Keratinocyte (primary cell): ENCODE results near the gene FGF1. TPM values are rescaled to one million over a fixed set of nuclear protein-coding genes. Genes with fewer than 3 reads are reported as not detected.

Experiments
- DNase-seq: peaks from one replicate; pipeline ENCODE4 v3.0.0-alpha.2; 2011; ENCODE audit warnings: low read depth, missing footprints, low spot score
- FAIRE-seq: peaks from 2 replicates; lab custom pipeline; 2011; peaks lifted over from hg19 to GRCh38; lab: Jason Lieb, UNC
- H2AFZ ChIP-seq: 2 replicates; pipeline ENCODE4 v1.6.0; 2012; ENCODE audit warnings: low read length, control low read depth, inconsistent platforms; ENCODE audit not compliant: control insufficient read depth
- H3K27ac ChIP-seq: 2 replicates; pipeline ENCODE4 v1.5.1; 2011; ENCODE audit warnings: low read length; ENCODE audit not compliant: control insufficient read depth, insufficient read depth
- H3K27me3 ChIP-seq: 3 replicates; pipeline ENCODE4 v1.6.0; 2011; ENCODE audit warnings: low read length; ENCODE audit not compliant: control insufficient read depth, insufficient read depth; ENCODE audit errors: extremely low read depth
- H3K36me3 ChIP-seq, 2 experiments: 2 replicates in 1 of 2; 3 replicates in 1 of 2; pipeline ENCODE4 v1.5.1; 2011; ENCODE audit warnings: low read length in 2 of 2, mild to moderate bottlenecking in 1 of 2; ENCODE audit not compliant: control insufficient read depth in 2 of 2, insufficient read depth in 2 of 2; ENCODE audit errors: extremely low read depth in 1 of 2
- H3K4me1 ChIP-seq: 3 replicates; pipeline ENCODE4 v1.5.1; 2011; ENCODE audit warnings: low read length; ENCODE audit not compliant: control insufficient read depth, insufficient read depth; ENCODE audit errors: extremely low read depth
- H3K4me2 ChIP-seq: 3 replicates; pipeline ENCODE4 v1.6.0; 2011; ENCODE audit warnings: low read depth, low read length; ENCODE audit not compliant: control insufficient read depth, insufficient read depth; ENCODE audit errors: extremely low read depth
- H3K4me3 ChIP-seq, 3 experiments: fragments of 200-600 bp in 1 of 3; sonication (generic) in 1 of 3; 2 replicates in 2 of 3; 3 replicates in 1 of 3; pipeline ENCODE4 v1.5.1; 2011 to 2016; ENCODE audit warnings: low read length in 3 of 3, mild to moderate bottlenecking in 3 of 3, control low read depth in 2 of 3, inconsistent platforms in 1 of 3, low read depth in 1 of 3, mixed read lengths in 1 of 3, mixed run types in 1 of 3, moderate library complexity in 1 of 3; ENCODE audit not compliant: control insufficient read depth in 2 of 3, insufficient read depth in 2 of 3; ENCODE audit errors: extremely low read depth in 1 of 3
- H3K79me2 ChIP-seq: 2 replicates; pipeline ENCODE4 v1.6.0; 2012; ENCODE audit warnings: low read length; ENCODE audit not compliant: control insufficient read depth, insufficient read depth
- H3K9ac ChIP-seq: 3 replicates; pipeline ENCODE4 v1.6.0; 2011; ENCODE audit warnings: low read length; ENCODE audit not compliant: control insufficient read depth, insufficient read depth; ENCODE audit errors: extremely low read depth
- H3K9me1 ChIP-seq: 3 replicates; pipeline ENCODE4 v1.6.0; 2011; ENCODE audit warnings: low read length; ENCODE audit not compliant: control insufficient read depth, insufficient read depth; ENCODE audit errors: extremely low read depth
- H3K9me3 ChIP-seq: 2 replicates; pipeline ENCODE4 v1.5.1; 2012; ENCODE audit warnings: low read depth, low read length; ENCODE audit not compliant: control insufficient read depth
- H4K20me1 ChIP-seq: 3 replicates; pipeline ENCODE4 v1.6.0; 2011; ENCODE audit warnings: low read length; ENCODE audit not compliant: control insufficient read depth, insufficient read depth; ENCODE audit errors: extremely low read depth
- CTCF ChIP-seq, 3 experiments: IDR thresholded peaks in 1 of 3; conservative IDR thresholded peaks in 1 of 3; optimal IDR thresholded peaks in 1 of 3; 2 replicates in 2 of 3; 3 replicates in 1 of 3; pipeline versions ENCODE3 to v1.5.1; 2011; ENCODE audit warnings: low read length in 3 of 3, mild to moderate bottlenecking in 3 of 3, moderate library complexity in 2 of 3, control low read depth in 1 of 3, inconsistent platforms in 1 of 3; ENCODE audit not compliant: insufficient read depth in 2 of 3; ENCODE audit errors: extremely low read depth in 1 of 3
- EZH2 ChIP-seq: IDR thresholded peaks from one replicate; pipeline ENCODE4 v1.6.1; 2012; ENCODE audit warnings: inconsistent platforms, mild to moderate bottlenecking, low read length, moderate library complexity
- dilution Hi-C: fragments of 300-500 bp; cut with MboI; formaldehyde crosslinking; loops from one replicate; pipeline ENCODE4 v1.7.0; 2020; ENCODE audit warnings: low sequenced_read_pairs; ENCODE audit not compliant: extremely low pct_ligation_motif_present
- polyA plus RNA-seq, 5 experiments: library from polyadenylated mRNA; depleted of rRNA in 3 of 5; stranded (reverse) in 3 of 5; stranded (forward) in 1 of 5; unstranded in 1 of 5; fragments of >200 nt; gene quantifications; 1 replicate in 1 of 5; 2 replicates in 3 of 5; 3 replicates in 1 of 5; pipeline versions ENCODE4 v1.2.1 to v1.2.3, GENCODE V29; 2011 to 2012; ENCODE audit warnings: missing spikeins in 2 of 5, low read depth in 1 of 5, low replicate concordance in 1 of 5

The FGF1 gene
- polyA plus RNA-seq, 1 donor (not counting 4 experiments of a cell fraction or from before 2014, with no cell fraction given): 2.4 TPM

GRCh38 chr5:142642427-142642826 is 43.5 kb downstream of the FGF1 start:
- H3K9me1 ChIP-seq: no peaks in the 10 kb centered on the region
- H3K79me2 ChIP-seq: no peaks in the 10 kb centered on the region
- FAIRE-seq (no peak), DNase-seq (no peak)
- H3K27ac ChIP-seq: no peak overlapping the region
- dilution Hi-C loops: no loop called here
- H3K4me3 ChIP-seq: no peak overlapping the region
- H3K9me3 ChIP-seq: no peaks in the 10 kb centered on the region
- no peak overlapping the region for H2AFZ ChIP-seq
- no peaks in the 10 kb centered on the region for H4K20me1 ChIP-seq
- H3K36me3 ChIP-seq: no peaks in the 10 kb centered on the region
- H3K4me1 ChIP-seq: peaks cover 20% of the 10 kb centered on the region
- no peak overlapping the region for H3K4me2 ChIP-seq
- H3K27me3 ChIP-seq: no peaks in the 10 kb centered on the region
- TF ChIP-seq CTCF (optimal IDR thresholded peaks at IDR 0.05 in 1 of 3, IDR thresholded peaks at IDR 0.05 in 1 of 3, conservative IDR thresholded peaks at IDR 0.05 in 1 of 3; ENCODE audit: extremely low read depth in 1 of 3, insufficient read depth in 2 of 3, low read length in 3 of 3): no peak
- no peak for TF ChIP-seq EZH2
- no peak overlapping the region for H3K9ac ChIP-seq

- Histone ChIP-seq H3K9me1 (no peaks in the 10 kb centered on the region), H2AFZ (no peak overlapping the region), H3K4me2 (no peak overlapping the region), H3K9me3 (no peaks in the 10 kb centered on the region), H3K27me3 (no peaks in the 10 kb centered on the region), H3K36me3 (no peaks in the 10 kb centered on the region), H3K27ac (no peak overlapping the region), H4K20me1 (no peaks in the 10 kb centered on the region), H3K4me1 (peaks cover 20% of the 10 kb centered on the region), H3K4me3 (no peak overlapping the region), H3K9ac (no peak overlapping the region), H3K79me2 (no peaks in the 10 kb centered on the region)
- FAIRE-seq (no peak), DNase-seq (no peak)
- no peak for TF ChIP-seq CTCF (optimal IDR thresholded peaks at IDR 0.05 in 1 of 3, IDR thresholded peaks at IDR 0.05 in 1 of 3, conservative IDR thresholded peaks at IDR 0.05 in 1 of 3; ENCODE audit: extremely low read depth in 1 of 3, insufficient read depth in 2 of 3, low read length in 3 of 3)
- no peak for TF ChIP-seq EZH2
- dilution Hi-C loops: no loop called here
These were observed 44.2 kb downstream of the FGF1 start for GRCh38 chr5:142641711-142642110.
